ENCODE results near the gene JMJD8.

DNA sequence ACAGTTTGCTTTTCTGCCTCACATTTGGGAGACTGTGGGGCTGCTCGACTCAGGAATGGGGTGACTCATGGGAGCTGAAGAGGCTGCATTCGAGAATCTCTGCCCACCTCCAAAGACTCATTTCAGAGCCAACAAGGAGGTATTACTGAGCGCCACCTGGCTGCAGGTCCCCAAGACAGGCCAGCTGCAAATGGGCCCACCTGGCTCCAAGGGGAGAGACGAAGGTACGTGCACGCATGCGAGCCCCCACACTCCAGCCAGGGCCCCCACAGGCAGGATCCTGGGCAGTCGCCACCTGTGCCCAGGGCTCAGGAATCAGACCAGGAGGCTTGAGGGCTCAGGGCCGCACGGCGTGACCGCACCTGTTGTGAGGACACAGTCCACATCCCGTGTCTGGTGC, 48.8 kb upstream of the JMJD8 start:
- TF ChIP-seq, protein P1, sequence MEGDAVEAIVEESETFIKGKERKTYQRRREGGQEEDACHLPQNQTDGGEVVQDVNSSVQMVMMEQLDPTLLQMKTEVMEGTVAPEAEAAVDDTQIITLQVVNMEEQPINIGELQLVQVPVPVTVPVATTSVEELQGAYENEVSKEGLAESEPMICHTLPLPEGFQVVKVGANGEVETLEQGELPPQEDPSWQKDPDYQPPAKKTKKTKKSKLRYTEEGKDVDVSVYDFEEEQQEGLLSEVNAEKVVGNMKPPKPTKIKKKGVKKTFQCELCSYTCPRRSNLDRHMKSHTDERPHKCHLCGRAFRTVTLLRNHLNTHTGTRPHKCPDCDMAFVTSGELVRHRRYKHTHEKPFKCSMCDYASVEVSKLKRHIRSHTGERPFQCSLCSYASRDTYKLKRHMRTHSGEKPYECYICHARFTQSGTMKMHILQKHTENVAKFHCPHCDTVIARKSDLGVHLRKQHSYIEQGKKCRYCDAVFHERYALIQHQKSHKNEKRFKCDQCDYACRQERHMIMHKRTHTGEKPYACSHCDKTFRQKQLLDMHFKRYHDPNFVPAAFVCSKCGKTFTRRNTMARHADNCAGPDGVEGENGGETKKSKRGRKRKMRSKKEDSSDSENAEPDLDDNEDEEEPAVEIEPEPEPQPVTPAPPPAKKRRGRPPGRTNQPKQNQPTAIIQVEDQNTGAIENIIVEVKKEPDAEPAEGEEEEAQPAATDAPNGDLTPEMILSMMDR (IDR thresholded peaks at IDR 0.05), result no peak
- TF ChIP-seq POLR2A (IDR thresholded peaks at IDR 0.05), result no peak
